ENCODE data around the gene CNTN5. TPM values are rescaled to one million over a fixed set of nuclear protein-coding genes. Genes with fewer than 3 reads are reported as not detected.
"Not testable (repeated sequence)": the region's sequence is repeated elsewhere in the genome, so short reads cannot be mapped to it uniquely, and the experiment has no call there.

Gene CNTN5
- polyA plus RNA-seq, 2 donors = not detected

DNA sequence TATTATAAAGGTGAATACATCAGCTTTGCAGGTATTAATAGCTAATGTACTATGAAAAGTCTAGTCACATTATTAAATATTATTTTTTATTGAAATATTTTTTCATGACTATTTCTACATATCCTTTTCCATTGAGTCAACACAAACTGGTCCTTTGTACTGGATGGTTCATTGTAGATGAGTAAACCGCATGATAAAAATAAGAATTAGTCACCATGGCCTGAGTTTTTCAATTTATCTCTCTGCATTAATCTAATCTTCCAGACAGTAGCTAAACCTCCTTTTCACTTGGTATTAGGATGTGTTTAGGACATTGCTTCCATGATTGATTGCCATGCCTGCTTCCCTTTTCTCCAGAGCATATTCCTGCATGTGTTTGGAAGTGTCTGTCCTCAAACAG lies 1227.0 kb downstream of the CNTN5 start:
- no peaks in the 10 kb centered on the region for H3K36me3 ChIP-seq (ENCODE audit: control insufficient read depth in 2 of 2, insufficient read depth in 2 of 2, low read length in 1 of 2)
- H3K9me3 ChIP-seq (ENCODE audit: control insufficient read depth in 2 of 2, insufficient read depth in 1 of 2, low read depth in 1 of 2, low read length in 1 of 2) = no peaks in the 10 kb centered on the region
- H3K4me3 ChIP-seq (ENCODE audit: low read depth in 1 of 2, low read length in 2 of 2) = no peak overlapping the region
- WGBS, 2 donors = 87 to 88% methylated on average over 1 of the region's 1 CpG
- no peak overlapping the region for H3K27ac ChIP-seq (ENCODE audit: low read depth in 2 of 2, low read length in 1 of 2)
- H3K27me3 ChIP-seq (ENCODE audit: control insufficient read depth in 1 of 2, insufficient read depth in 2 of 2, low read length in 2 of 2) = no peaks in the 10 kb centered on the region
- H3K4me1 ChIP-seq (ENCODE audit: control insufficient read depth in 2 of 2, insufficient read depth in 2 of 2, low read length in 1 of 2) = no peaks in the 10 kb centered on the region

DNA sequence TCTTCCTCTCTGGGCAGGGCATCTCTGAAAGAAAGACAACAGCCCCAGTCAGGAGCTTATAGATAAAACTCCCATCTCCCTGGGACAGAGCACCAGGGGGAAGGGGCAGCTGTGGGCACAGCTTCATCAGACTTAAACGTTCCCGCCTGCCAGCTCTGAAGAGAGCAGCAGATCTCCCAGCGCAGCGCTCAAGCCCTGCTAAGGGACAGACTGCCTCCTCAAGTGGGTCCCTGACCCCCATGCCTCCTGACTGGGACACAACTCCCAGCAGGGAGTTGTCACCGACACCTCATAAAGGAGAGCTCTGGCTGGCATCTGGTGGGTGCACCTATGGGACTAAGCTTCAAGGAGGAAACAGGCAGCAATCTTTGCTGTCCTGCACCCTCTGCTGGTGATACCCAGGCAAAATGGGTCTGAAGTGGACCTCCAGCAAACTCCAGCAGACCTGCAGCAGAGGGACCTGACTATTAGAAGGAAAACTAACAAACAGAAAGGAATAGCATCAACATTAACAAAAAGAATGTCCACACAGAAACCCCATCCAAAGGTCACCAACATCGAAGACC lies 1236.6 kb downstream of the CNTN5 start:
- not testable (repeated sequence) for H3K27ac ChIP-seq (ENCODE audit: low read depth in 2 of 2, low read length in 1 of 2); H3K36me3 ChIP-seq (ENCODE audit: control insufficient read depth in 2 of 2, insufficient read depth in 2 of 2, low read length in 1 of 2); H3K4me3 ChIP-seq (ENCODE audit: low read depth in 1 of 2, low read length in 2 of 2); H3K4me1 ChIP-seq (ENCODE audit: control insufficient read depth in 2 of 2, insufficient read depth in 2 of 2, low read length in 1 of 2); H3K27me3 ChIP-seq (ENCODE audit: control insufficient read depth in 1 of 2, insufficient read depth in 2 of 2, low read length in 2 of 2); H3K9me3 ChIP-seq (ENCODE audit: control insufficient read depth in 2 of 2, insufficient read depth in 1 of 2, low read depth in 1 of 2, low read length in 1 of 2)
- WGBS, 2 donors = 94 to 95% methylated on average over 6 of the region's 6 CpGs

DNA sequence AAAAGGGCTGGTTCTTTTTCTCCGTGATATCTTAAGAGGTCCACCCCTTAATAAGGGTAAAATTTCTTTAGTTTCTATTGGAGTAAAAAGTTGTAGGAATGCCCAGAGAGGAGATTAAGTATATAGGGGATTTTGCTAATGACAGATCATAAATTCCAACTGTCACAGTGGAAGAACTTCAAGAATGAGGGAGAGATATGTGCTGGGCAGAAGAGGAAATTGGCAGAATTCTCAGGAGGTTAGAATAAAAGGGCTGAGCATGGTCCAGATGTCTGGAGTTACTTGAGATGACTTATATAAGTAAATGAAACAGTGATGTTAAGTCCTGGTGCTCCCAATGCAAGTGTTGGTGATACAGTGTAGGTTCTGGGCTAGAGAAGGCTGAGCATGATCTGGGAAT lies 1248.8 kb downstream of the CNTN5 start:
- 60 to 66% methylated on average over 1 of the region's 1 CpG for WGBS, 2 donors
- no peaks in the 10 kb centered on the region for H3K36me3 ChIP-seq (ENCODE audit: control insufficient read depth in 2 of 2, insufficient read depth in 2 of 2, low read length in 1 of 2)

DNA sequence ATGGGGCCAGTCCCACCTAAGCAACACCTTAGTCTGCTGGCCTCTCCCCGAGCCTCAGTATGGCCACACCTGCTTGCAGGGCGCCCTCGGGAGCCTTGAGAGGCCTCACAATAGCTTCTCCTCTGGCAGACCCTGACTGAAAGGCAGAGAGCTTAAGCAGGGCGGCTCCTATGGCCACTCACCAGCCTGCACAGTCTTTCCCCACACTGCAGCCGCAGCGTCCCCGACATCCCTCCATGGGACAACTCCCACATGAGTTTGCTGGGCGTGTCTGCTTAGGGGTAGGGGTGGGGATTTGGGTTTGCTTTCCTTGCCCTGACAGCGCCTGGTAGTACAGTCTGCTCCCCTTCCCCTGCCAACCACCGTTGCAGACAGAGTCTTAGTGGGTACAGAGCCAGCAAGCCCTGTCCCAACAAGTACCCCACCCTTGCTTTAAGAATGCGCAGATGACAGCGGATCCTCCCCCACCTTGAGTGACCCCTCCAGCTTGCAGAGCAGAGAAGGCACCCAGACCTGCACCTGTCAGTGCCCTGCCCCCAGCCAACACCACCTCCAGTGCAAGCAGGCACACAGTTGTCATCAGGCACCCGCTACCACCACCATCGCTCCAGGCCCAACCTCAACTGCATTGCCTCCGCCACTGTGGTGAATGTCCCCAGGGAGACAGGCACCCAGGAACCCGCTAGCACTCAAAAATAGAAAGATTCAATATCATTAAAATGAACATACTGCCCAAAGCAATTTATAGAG lies 1252.5 kb downstream of the CNTN5 start:
- no peaks in the 10 kb centered on the region for H3K4me1 ChIP-seq (ENCODE audit: control insufficient read depth in 2 of 2, insufficient read depth in 2 of 2, low read length in 1 of 2)
- 89 to 92% methylated on average over 16 of the region's 16 CpGs for WGBS, 2 donors
- H3K27me3 ChIP-seq (ENCODE audit: control insufficient read depth in 1 of 2, insufficient read depth in 2 of 2, low read length in 2 of 2) = no peaks in the 10 kb centered on the region
- H3K27ac ChIP-seq (ENCODE audit: low read depth in 2 of 2, low read length in 1 of 2) = no peak overlapping the region
- no peaks in the 10 kb centered on the region for H3K36me3 ChIP-seq (ENCODE audit: control insufficient read depth in 2 of 2, insufficient read depth in 2 of 2, low read length in 1 of 2)
- H3K4me3 ChIP-seq (ENCODE audit: low read depth in 1 of 2, low read length in 2 of 2) = no peak overlapping the region
- H3K9me3 ChIP-seq (ENCODE audit: control insufficient read depth in 2 of 2, insufficient read depth in 1 of 2, low read depth in 1 of 2, low read length in 1 of 2) = peaks cover 0 to 3% of the 10 kb centered on the region in 2 donors

More for the DNA sequence above, 1248.8 kb downstream of the CNTN5 start:
- H3K4me3 ChIP-seq (ENCODE audit: low read depth in 1 of 2, low read length in 2 of 2) = no peak overlapping the region
- no peaks in the 10 kb centered on the region for H3K4me1 ChIP-seq (ENCODE audit: control insufficient read depth in 2 of 2, insufficient read depth in 2 of 2, low read length in 1 of 2)
- no peak overlapping the region for H3K27ac ChIP-seq (ENCODE audit: low read depth in 2 of 2, low read length in 1 of 2)
- H3K27me3 ChIP-seq (ENCODE audit: control insufficient read depth in 1 of 2, insufficient read depth in 2 of 2, low read length in 2 of 2) = no peaks in the 10 kb centered on the region
- peaks cover 0 to 3% of the 10 kb centered on the region in 2 donors for H3K9me3 ChIP-seq (ENCODE audit: control insufficient read depth in 2 of 2, insufficient read depth in 1 of 2, low read depth in 1 of 2, low read length in 1 of 2)

DNA sequence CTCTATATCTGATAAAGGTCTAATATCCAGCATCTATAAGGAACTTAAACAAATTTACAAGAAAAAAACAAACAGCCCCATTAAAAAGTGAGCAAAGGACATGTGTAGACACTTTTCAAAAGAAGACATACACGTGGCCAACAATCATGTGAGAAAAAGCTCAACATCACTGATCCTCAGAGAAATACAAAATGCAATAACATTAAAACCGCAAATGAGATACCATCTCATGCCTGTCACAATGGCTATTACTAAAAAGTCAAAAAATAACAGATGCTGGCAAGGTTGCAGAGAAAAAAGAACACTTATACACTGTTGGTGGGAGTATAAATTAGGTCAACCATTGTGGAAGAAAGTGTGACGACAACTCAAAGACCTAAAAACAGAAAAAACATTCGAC lies 1253.7 kb downstream of the CNTN5 start:
- H3K36me3 ChIP-seq (ENCODE audit: control insufficient read depth in 2 of 2, insufficient read depth in 2 of 2, low read length in 1 of 2); H3K27me3 ChIP-seq (ENCODE audit: control insufficient read depth in 1 of 2, insufficient read depth in 2 of 2, low read length in 2 of 2); H3K9me3 ChIP-seq (ENCODE audit: control insufficient read depth in 2 of 2, insufficient read depth in 1 of 2, low read depth in 1 of 2, low read length in 1 of 2); H3K4me1 ChIP-seq (ENCODE audit: control insufficient read depth in 2 of 2, insufficient read depth in 2 of 2, low read length in 1 of 2); H3K27ac ChIP-seq (ENCODE audit: low read depth in 2 of 2, low read length in 1 of 2); H3K4me3 ChIP-seq (ENCODE audit: low read depth in 1 of 2, low read length in 2 of 2): not testable (repeated sequence)
- 81 to 83% methylated on average over 4 of the region's 4 CpGs for WGBS, 2 donors

DNA sequence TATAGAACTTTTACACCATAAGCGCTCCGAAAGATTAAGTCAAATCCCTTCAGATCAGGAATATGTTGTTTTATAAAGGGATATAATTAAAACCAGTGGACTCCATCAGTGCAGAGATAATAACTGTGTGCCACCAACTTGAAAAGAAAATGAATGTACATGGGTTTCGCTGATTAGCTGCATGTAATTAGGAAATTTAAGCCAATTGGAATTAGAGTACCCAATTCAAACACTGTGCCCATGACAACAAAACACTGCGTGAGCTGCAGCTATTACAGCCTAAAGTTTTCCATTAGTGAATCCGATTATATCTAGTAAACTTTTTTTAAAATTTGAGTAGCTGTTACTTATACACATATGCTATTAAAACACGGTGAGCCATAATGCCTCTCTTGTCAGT lies 1274.0 kb downstream of the CNTN5 start:
- Histone ChIP-seq H3K27ac (ENCODE audit: low read depth in 2 of 2, low read length in 1 of 2) (no peak overlapping the region), H3K9me3 (ENCODE audit: control insufficient read depth in 2 of 2, insufficient read depth in 1 of 2, low read depth in 1 of 2, low read length in 1 of 2) (no peaks in the 10 kb centered on the region), H3K4me1 (ENCODE audit: control insufficient read depth in 2 of 2, insufficient read depth in 2 of 2, low read length in 1 of 2) (no peaks in the 10 kb centered on the region), H3K4me3 (ENCODE audit: low read depth in 1 of 2, low read length in 2 of 2) (no peak overlapping the region), H3K27me3 (ENCODE audit: control insufficient read depth in 1 of 2, insufficient read depth in 2 of 2, low read length in 2 of 2) (no peaks in the 10 kb centered on the region), H3K36me3 (ENCODE audit: control insufficient read depth in 2 of 2, insufficient read depth in 2 of 2, low read length in 1 of 2) (no peaks in the 10 kb centered on the region)
- WGBS, 2 donors = 77 to 89% methylated on average over 6 of the region's 6 CpGs

DNA sequence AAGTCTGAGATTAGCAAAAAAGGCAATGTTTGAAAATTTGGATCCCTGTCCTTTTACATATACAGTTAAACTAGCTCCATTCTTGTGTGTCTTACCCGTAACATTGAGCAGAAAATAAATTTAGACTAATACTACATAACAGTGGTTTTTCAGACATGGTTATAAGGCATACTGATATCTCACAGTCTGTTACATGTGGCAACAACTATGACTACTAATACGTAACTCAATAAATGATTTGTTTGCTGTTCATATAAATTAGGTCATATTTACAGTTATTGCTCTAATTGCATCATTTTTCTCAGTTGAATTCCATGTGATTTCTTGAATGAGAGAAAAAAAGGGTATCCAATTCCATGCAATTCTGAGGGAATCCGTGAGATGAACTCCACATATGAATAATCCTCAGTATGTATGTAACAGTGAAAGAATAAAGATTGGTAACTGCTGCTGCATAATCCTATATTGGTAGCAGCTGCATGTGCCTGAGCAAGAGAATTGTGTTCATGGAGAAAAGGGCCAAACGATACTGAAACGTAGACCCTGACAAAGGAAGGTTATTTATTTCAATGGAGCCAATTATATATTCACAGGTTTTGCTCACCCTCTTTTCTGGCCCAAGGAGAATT lies 1275.4 kb downstream of the CNTN5 start:
- Histone ChIP-seq H3K4me1 (ENCODE audit: control insufficient read depth in 2 of 2, insufficient read depth in 2 of 2, low read length in 1 of 2) (no peaks in the 10 kb centered on the region), H3K36me3 (ENCODE audit: control insufficient read depth in 2 of 2, insufficient read depth in 2 of 2, low read length in 1 of 2) (no peaks in the 10 kb centered on the region), H3K27me3 (ENCODE audit: control insufficient read depth in 1 of 2, insufficient read depth in 2 of 2, low read length in 2 of 2) (no peaks in the 10 kb centered on the region), H3K27ac (ENCODE audit: low read depth in 2 of 2, low read length in 1 of 2) (no peak overlapping the region), H3K4me3 (ENCODE audit: low read depth in 1 of 2, low read length in 2 of 2) (no peak overlapping the region), H3K9me3 (ENCODE audit: control insufficient read depth in 2 of 2, insufficient read depth in 1 of 2, low read depth in 1 of 2, low read length in 1 of 2) (no peaks in the 10 kb centered on the region)
- WGBS, 2 donors = 59 to 80% methylated on average over 5 of the region's 5 CpGs

DNA sequence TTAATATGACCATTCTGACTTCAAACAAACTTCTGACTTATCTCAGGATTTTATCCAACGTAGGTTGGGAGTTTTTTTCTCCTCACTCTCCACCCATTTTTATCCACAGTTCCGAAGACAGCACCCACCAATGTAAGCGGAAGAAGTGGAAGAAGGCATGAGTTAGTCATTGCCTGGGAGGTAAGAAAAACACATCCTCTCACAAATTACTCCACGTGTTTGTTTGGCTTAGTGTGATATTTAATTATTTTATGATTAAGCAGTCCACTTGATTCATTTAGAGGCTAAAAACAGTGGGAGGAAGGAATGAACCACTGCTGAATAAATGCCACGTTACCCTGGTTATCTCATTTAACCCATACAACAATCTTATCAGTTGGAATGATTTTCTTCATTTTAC lies 1276.8 kb downstream of the CNTN5 start:
- Histone ChIP-seq H3K27me3 (ENCODE audit: control insufficient read depth in 1 of 2, insufficient read depth in 2 of 2, low read length in 2 of 2) (no peaks in the 10 kb centered on the region), H3K4me3 (ENCODE audit: low read depth in 1 of 2, low read length in 2 of 2) (no peak overlapping the region), H3K36me3 (ENCODE audit: control insufficient read depth in 2 of 2, insufficient read depth in 2 of 2, low read length in 1 of 2) (no peaks in the 10 kb centered on the region), H3K4me1 (ENCODE audit: control insufficient read depth in 2 of 2, insufficient read depth in 2 of 2, low read length in 1 of 2) (no peaks in the 10 kb centered on the region), H3K9me3 (ENCODE audit: control insufficient read depth in 2 of 2, insufficient read depth in 1 of 2, low read depth in 1 of 2, low read length in 1 of 2) (no peaks in the 10 kb centered on the region), H3K27ac (ENCODE audit: low read depth in 2 of 2, low read length in 1 of 2) (no peak overlapping the region)
- WGBS, 2 donors = 57 to 65% methylated on average over 5 of the region's 5 CpGs

DNA sequence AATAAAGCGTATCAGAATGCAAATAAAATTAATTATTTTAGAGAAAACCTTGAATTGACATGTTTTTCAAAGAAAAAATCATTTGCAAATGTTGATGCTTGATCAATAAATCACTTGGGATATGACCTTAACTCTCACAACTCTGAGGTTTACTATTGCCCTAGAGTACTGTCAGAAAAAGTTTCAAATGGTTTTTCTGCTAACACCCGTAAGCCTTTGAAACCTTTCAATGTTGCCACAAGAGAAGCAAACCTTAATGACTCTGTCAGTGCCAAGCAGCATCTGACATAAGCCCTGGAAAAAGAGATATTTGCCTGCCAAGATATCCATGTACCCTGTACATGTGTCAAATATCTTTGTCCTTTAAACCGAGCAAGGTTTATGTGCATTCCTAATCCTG lies 1282.1 kb downstream of the CNTN5 start:
- H3K4me3 ChIP-seq (ENCODE audit: low read depth in 1 of 2, low read length in 2 of 2) = no peak overlapping the region
- no peak overlapping the region for H3K27ac ChIP-seq (ENCODE audit: low read depth in 2 of 2, low read length in 1 of 2)
- no peaks in the 10 kb centered on the region for H3K9me3 ChIP-seq (ENCODE audit: control insufficient read depth in 2 of 2, insufficient read depth in 1 of 2, low read depth in 1 of 2, low read length in 1 of 2)
- no peaks in the 10 kb centered on the region for H3K36me3 ChIP-seq (ENCODE audit: control insufficient read depth in 2 of 2, insufficient read depth in 2 of 2, low read length in 1 of 2)
- H3K4me1 ChIP-seq (ENCODE audit: control insufficient read depth in 2 of 2, insufficient read depth in 2 of 2, low read length in 1 of 2) = no peaks in the 10 kb centered on the region
- no peaks in the 10 kb centered on the region for H3K27me3 ChIP-seq (ENCODE audit: control insufficient read depth in 1 of 2, insufficient read depth in 2 of 2, low read length in 2 of 2)
- WGBS, 2 donors = 58 to 62% methylated on average over 3 of the region's 3 CpGs

DNA sequence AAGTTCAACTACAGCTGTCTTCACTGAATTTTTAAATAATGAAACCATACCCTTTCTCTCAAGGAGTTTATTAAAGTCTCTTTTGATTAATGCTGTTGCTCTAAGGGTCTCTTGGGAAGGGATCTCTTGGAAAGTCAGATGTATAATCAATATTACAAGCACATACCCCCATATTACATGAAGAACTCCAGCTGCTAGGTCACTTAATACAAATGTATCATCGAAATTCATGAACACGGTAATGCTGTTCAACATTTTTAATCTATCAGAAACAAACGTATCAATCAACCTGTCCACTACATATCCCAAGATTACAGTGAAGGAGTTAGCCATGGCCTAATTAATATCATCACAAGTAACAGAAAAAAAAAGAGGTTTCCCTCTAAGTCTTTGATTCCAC lies 1283.1 kb downstream of the CNTN5 start:
- 72 to 76% methylated on average over 3 of the region's 3 CpGs for WGBS, 2 donors
- Histone ChIP-seq H3K27ac (ENCODE audit: low read depth in 2 of 2, low read length in 1 of 2) (no peak overlapping the region), H3K9me3 (ENCODE audit: control insufficient read depth in 2 of 2, insufficient read depth in 1 of 2, low read depth in 1 of 2, low read length in 1 of 2) (no peaks in the 10 kb centered on the region), H3K27me3 (ENCODE audit: control insufficient read depth in 1 of 2, insufficient read depth in 2 of 2, low read length in 2 of 2) (no peaks in the 10 kb centered on the region), H3K4me3 (ENCODE audit: low read depth in 1 of 2, low read length in 2 of 2) (no peak overlapping the region), H3K36me3 (ENCODE audit: control insufficient read depth in 2 of 2, insufficient read depth in 2 of 2, low read length in 1 of 2) (no peaks in the 10 kb centered on the region), H3K4me1 (ENCODE audit: control insufficient read depth in 2 of 2, insufficient read depth in 2 of 2, low read length in 1 of 2) (no peaks in the 10 kb centered on the region)
